COR-L47 (cell line): ENCODE measurements around the gene GPR17.

Source experiments
- DNase-seq: peaks from one replicate; lab custom pipeline; 2025; lab: John Stamatoyannopoulos, UW

The GPR17 gene

GRCh38 chr2:127645395-127646291 lies at the start of gene GPR17:
Gene GPR17 (plus strand): TSS chr2:127646153. CDS start chr2:127650736, 4,583 bp downstream.
- no peak for DNase-seq

DNA sequence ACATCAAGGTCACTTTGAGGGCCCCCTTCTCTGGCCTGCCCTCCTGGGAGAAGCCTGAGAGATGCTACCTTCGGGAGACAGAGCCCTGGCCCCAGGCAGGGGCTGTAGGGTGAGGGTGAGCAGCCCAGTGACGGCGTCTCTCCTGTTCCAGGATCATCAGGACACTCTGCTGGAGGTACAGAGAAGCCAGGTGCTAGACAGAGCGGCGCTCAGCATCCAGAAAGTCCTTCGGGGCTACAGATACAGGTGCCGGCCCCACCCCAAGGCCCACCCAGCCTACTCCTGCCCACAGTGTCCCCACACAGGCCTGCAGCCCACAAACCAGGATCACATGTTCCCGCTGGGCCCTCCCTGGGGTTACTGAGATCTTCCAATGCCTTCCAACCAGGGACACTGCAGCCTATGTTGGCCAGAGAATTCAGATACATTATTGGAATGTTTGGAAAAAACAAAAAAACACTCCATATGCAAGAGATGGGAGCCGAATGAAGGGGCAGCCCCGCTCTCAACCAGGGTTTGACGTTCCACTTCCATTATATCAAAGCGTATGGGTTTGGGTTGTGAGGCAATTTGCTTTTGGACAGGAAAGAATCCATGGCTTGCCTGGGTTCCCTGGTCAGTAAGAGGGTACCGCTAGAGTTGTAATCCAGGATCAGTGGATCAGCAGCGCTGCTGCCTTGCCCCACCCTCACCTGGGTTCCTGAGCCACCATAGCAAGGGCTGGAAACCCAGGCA lies 49.5 kb upstream of the GPR17 start:
- DNase-seq: no peak

- DNase-seq: no peak
Measured at GRCh38 chr2:127597046-127597983, 48.6 kb upstream of the GPR17 start.

DNA sequence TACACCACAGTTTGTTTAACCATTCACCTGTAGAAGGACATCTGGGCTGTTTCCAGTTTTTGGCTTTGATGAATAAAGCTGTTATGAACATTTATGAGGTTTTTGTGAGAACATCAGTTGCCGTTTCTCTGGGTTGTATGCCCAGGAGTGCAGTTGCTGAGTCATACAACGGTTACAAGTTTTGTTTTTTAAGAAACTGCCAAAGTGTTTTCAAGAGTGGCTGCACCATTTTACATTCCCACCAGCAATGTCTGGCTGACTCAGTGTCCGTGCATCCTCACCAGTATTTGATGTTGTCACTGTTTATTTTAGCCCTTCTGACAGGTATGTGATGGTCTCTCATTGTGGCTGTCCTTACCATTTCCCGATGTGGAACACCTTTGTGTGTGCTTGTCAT lies 48.0 kb upstream of the GPR17 start:
- no peak for DNase-seq

GRCh38 chr2:127598711-127599110 lies 47.2 kb upstream of the GPR17 start:
- no peak for DNase-seq

- no peak for DNase-seq
Measured at GRCh38 chr2:127599211-127599610, 46.7 kb upstream of the GPR17 start.

GRCh38 chr2:127604986-127605385 lies 41.0 kb upstream of the GPR17 start:
- no peak for DNase-seq

DNA sequence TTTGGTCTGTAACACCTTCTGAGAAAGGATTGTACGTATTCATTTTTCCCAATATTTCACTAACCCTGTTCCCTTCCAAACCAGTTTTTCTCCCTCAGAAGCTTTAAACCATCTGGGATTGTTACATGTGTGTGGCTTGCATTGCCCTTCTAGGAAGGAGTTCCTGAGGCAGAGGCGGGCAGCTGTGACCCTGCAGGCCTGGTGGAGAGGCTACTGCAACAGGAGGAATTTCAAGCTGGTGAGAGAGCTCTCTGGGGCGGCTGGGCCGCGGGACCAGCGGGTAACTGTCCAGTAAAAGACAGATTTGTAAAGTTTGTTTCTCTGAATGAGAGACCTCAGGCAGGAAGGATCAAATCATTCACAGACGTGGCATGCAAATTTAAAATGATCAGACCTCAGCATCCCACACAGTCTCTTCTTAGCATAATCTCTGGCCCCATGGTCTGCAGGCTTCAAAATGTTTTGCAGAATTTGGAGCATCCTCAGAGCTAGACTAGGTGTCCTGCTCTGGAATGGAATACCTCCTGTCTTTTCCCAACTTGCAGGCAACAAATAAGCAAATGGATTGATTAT lies 40.2 kb upstream of the GPR17 start:
- DNase-seq: no peak

DNA sequence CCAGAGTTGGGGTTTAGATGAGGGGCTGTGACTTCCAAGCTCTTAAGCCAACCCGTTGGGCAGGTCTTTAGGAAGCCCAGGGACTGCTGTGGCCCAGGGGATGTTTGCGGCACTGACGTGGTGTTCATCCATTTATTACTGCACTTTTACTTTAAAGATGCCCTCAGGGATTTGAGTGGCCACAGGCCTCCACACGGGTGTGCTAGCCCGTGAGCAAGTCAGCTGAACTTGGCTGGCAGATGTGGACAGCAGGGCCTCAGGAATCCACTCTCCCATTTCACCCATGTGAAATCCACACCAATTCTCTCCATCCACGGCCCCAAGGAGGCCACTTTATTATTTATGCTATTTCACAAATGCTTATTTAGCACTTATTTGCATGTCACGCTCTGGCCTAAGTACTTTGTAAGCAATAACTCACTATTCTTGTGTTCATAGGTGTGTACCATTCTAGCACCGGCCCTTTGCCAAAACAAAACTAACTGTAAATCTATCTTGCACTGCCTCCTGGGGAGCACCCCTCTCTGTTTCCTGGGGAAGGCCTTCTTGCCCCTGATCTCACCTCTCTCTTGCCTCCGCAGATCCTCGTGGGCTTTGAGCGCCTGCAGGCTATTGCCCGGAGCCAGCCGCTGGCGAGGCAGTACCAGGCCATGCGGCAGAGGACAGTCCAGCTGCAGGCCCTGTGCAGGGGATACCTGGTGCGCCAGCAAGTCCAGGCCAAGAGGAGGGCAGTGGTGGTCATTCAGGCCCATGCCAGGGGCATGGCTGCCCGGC lies 39.1 kb upstream of the GPR17 start:
- no peak for DNase-seq

DNA sequence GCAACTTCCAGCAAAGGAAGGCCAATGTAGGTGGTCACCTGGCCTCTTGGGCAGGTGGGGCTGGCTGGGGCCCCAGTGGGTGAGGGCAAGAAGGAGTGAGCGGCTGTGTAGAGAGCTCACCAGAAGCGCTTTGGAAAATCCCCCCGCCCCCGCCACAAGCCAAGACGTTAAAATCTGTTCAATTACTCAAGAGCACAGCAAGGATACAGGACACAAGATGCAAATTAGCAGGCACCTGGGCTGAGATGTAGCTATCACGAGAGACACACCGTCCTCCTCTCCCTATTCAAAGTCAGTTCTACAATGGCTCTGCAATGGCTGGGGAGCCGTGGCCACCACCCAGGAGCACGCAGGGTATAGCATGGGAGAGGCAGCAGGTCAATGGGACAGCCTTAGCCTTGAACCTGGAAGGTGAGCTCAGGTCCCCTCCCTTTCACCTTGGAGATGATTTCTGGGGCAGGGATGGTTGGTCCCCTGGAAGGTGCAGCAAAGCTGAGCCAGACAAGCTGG lies 38.5 kb upstream of the GPR17 start:
- DNase-seq: no peak

DNA sequence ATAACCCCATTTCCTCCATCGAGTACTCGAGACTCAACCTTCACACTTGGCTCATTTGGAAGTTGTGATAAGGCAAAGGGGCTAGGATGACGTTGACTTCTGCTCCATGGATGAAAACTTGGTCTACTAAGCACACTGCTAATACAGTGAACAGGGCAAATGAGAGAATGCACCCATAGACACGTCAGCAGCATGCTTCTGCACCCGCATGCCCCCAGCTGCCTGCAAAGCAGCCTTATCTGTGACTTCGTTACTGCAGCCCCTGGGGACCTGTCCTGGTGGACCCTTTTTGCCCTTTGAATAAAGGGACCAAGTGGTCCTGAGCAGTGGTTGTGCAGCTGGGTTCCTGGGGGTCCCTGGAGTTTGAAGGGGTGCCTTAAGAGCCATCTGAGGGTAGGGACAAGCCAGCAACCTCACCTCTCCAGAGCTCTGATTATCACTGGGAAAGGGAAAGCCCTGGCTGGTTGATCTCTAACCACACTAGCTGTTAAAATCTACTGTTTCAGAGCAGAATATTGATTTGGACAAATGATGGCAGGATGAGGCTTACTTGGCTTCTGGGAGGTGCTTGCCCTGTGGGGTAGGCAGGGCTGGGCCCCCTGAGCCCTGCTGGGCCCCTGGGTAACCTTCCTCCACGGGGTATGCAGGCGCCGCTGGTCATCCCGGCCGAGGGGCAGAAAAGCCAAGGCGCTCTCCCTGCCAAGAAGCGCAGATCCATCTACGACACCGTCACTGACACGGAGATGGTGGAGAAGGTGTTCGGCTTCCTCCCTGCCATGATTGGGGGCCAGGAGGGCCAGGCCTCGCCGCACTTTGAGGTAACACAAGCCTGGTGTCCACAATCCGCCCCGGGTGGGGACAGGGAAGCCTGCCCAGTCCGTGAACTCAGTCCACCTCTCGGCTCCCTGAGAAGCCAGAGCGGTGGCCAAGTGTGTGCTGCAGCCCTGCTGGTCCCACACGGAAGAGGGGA lies 37.6 kb upstream of the GPR17 start:
- DNase-seq: no peak

- DNase-seq: no peak
Measured at GRCh38 chr2:127609031-127609751, 36.8 kb upstream of the GPR17 start.

GRCh38 chr2:127609818-127610217 lies 36.1 kb upstream of the GPR17 start:
- no peak for DNase-seq

GRCh38 chr2:127610561-127610960 lies 35.4 kb upstream of the GPR17 start:
- DNase-seq: no peak

DNA sequence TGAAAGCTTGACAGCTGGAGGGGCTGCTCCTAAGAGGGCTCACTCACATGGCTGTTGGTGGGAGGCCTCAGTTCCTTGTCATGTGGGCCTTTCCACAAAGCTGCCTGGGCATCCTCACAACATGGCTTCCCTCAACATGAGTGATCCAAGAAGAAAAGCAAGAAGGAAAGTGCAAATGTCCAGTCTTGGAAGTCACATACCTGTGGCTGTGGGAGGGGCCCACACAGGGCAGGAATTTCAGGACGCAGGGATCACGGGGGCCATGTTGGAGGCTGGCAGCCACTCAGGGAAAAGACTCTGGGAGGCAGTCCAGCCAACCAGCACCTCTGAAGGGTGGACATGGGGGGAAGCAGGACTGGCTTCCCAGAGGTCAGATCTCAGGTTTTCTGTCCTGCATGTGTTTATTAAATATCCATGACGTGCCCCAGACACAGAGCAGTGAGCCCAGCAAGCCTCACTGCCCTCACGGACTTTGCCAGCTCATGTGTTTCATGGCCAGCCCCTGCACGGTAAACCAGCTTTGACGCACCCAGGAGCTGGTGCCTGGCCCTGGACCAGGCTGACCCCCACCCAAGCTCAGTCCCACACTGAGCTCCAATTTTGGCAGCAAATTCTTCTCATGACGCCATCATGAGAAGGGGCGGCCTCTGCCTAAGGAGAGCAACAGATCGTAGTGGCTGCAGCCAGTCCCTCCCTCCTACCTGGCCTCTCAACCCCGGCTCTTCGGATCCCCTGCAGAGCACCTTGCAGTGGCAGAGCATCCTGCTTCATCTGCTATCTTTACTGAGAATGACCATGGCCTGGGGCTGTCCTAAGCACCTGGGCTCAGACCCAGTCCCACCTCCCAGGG lies 34.7 kb upstream of the GPR17 start:
- no peak for DNase-seq

GRCh38 chr2:127612111-127612822 lies 33.7 kb upstream of the GPR17 start:
- no peak for DNase-seq

DNA sequence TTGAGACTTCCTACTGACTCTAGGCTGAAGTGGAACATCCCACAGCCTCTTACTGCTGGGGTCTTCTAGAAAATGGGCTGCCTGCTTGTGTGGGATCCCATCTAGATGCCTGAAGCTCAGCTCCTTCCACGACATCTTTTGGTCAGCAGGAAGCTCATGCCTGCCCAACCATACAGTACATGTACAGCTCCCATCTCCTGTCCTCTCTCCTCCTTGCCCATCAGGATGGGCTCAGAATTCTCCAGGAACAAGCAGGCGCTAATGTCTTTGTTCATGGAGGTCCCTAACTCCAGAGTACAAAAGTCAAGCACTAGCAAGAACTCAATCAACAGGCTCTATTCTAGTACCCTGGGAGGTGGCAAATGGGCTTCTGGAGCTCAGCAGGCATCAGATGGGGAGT lies 31.7 kb upstream of the GPR17 start:
- DNase-seq: no peak
